Tibial nerve (tissue), 3 donors: ENCODE results near the gene LTBP1.

Experiments used
- POLR2A ChIP-seq, 2 donors: fragments of 450-650 bp; IDR thresholded peaks; one replicate each; pipeline ENCODE4 v1.6.1; 2017; ENCODE audit warnings: antibody characterized with exemption in 2 of 2, mild to moderate bottlenecking in 2 of 2, moderate library complexity in 2 of 2
- TF ChIP-seq, protein P1 (sequence below), 5 experiments: fragments of 200-600 bp in 3 of 5; fragments of 450-650 bp in 2 of 5; sonication (generic) in 3 of 5; IDR thresholded peaks; one replicate each; pipeline ENCODE4 v1.5.1; 2016 to 2019; ENCODE audit warnings: antibody characterized with exemption in 5 of 5, mild to moderate bottlenecking in 3 of 5, moderate library complexity in 2 of 5

DNA sequence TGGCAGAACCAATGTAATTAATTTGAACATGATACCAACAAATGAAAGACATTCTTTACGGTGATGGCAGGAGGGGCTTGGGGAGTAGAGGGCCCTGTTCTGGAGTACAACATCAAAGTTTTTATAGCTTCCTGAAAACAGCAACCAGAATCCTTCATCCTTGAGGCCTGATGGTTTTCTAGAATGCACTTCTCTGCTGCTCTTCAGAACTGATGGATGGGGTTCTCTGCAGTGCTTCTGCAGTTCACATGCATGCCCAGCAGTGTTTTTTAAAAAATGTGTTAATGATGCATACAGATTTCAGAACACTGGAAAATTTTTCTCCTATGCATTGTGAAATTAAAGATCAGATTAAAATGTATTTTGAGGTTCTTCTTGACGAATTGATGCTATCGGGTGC lies 2.5 kb downstream of the LTBP1 start:
- TF ChIP-seq, protein P1, sequence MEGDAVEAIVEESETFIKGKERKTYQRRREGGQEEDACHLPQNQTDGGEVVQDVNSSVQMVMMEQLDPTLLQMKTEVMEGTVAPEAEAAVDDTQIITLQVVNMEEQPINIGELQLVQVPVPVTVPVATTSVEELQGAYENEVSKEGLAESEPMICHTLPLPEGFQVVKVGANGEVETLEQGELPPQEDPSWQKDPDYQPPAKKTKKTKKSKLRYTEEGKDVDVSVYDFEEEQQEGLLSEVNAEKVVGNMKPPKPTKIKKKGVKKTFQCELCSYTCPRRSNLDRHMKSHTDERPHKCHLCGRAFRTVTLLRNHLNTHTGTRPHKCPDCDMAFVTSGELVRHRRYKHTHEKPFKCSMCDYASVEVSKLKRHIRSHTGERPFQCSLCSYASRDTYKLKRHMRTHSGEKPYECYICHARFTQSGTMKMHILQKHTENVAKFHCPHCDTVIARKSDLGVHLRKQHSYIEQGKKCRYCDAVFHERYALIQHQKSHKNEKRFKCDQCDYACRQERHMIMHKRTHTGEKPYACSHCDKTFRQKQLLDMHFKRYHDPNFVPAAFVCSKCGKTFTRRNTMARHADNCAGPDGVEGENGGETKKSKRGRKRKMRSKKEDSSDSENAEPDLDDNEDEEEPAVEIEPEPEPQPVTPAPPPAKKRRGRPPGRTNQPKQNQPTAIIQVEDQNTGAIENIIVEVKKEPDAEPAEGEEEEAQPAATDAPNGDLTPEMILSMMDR (IDR thresholded peaks at IDR 0.05), result no peak
- TF ChIP-seq POLR2A (IDR thresholded peaks at IDR 0.05), result no peak
